Fibroblast of villous mesenchyme (primary cell): ENCODE measurements around the gene KCNK5. TPM values are rescaled to one million over a fixed set of nuclear protein-coding genes. Genes with fewer than 3 reads are reported as not detected.

Experiments
- DNase-seq: peaks from one replicate; pipeline ENCODE4 v3.0.0-alpha.2; 2010; ENCODE audit warnings: low read depth
- H3K4me3 ChIP-seq: 2 replicates; pipeline ENCODE4 v1.5.1; 2011; ENCODE audit warnings: low read depth, mild to moderate bottlenecking, low read length
- total RNA-seq: library from RNA; depleted of rRNA; stranded (reverse); fragments of >200 nt; gene quantifications from 2 replicates; pipeline ENCODE4 v1.2.3, GENCODE V29; 2012
- TF ChIP-seq, protein P1 (sequence below): IDR thresholded peaks from 2 replicates; pipeline ENCODE4 v1.5.1; 2012; ENCODE audit warnings: low read depth, mild to moderate bottlenecking, low read length; ENCODE audit not compliant: insufficient read depth

KCNK5 gene
- total RNA-seq, 1 donor, result not detected

DNA sequence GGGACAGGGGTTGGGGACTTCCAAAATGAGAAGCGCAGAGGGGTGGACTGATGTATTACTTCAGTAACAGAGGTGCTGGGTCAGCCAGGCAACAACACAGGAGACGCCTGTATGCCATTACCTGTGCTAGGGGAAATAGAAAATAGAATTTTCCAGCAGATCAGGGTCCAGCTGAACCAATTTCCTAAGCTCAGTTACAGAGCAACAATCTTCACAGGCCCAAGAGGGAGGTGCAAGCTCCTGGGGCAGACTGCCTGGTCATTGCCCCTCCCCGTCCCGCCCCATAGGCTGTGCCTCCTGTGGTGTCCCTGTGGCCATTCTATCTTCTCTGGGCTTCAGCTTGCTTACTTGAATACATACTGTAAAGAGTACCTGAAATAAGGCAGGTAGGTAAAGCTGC lies 3.7 kb downstream of the KCNK5 start:
- H3K4me3 ChIP-seq, result no peak overlapping the region
- DNase-seq, result no peak

DNA sequence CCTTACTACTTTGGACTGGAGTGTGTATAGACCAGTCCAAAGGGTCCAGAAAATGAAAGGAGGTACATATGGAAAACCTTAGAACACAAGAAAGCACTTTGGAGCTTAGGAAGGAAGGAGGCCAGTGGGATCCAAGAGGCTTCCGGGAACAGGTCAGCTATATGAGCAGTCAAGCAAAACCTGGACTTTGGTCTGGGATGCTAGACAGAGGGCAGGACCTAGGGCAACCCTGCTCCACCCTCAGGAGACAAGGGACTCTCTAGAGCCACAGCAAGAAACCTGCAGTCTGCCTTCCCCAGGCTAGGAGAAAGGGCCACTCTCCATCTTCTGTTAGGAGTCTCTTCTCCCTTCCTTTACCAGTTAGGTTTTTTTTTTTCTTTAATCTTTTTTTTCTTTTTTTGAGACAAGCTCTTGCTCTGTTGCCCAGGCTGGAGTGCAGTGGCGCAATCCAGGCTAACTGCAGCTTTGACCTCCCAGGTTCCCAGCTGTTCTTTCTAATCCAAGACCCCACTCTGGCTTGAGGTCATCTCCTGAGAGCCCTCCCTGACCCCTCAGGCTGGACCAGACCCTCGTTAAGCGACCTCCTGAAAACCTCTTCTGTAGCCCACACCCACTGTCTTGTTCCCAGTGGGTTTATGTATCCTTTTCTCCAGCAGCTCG lies 4.6 kb downstream of the KCNK5 start:
- no peak for DNase-seq
- H3K4me3 ChIP-seq, result no peak overlapping the region
- TF ChIP-seq, protein P1, sequence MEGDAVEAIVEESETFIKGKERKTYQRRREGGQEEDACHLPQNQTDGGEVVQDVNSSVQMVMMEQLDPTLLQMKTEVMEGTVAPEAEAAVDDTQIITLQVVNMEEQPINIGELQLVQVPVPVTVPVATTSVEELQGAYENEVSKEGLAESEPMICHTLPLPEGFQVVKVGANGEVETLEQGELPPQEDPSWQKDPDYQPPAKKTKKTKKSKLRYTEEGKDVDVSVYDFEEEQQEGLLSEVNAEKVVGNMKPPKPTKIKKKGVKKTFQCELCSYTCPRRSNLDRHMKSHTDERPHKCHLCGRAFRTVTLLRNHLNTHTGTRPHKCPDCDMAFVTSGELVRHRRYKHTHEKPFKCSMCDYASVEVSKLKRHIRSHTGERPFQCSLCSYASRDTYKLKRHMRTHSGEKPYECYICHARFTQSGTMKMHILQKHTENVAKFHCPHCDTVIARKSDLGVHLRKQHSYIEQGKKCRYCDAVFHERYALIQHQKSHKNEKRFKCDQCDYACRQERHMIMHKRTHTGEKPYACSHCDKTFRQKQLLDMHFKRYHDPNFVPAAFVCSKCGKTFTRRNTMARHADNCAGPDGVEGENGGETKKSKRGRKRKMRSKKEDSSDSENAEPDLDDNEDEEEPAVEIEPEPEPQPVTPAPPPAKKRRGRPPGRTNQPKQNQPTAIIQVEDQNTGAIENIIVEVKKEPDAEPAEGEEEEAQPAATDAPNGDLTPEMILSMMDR, result no peak

More for the DNA sequence above, 3.7 kb downstream of the KCNK5 start:
- TF ChIP-seq, protein P1, result no peak

DNA sequence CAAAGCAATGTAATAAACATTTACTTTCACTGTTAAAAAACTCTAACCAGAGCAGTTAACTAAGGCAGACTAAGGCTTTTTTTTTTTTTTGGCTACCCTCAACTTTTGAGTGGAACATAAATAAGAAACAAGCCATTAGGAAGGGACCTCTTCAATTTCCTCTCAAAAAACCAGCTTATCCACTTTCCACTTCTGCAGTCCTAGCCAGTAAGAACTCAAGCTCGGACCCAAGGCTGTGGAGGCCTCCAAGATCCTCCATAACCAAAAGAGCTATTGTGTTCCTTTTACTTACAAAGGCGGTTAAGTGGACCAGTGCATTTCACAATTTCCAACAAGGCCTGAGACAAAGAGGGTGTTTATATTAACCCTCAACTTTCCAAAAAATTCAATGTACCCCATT lies 5.3 kb downstream of the KCNK5 start:
- no peak overlapping the region for H3K4me3 ChIP-seq
- no peak for DNase-seq
- TF ChIP-seq, protein P1, result no peak

DNA sequence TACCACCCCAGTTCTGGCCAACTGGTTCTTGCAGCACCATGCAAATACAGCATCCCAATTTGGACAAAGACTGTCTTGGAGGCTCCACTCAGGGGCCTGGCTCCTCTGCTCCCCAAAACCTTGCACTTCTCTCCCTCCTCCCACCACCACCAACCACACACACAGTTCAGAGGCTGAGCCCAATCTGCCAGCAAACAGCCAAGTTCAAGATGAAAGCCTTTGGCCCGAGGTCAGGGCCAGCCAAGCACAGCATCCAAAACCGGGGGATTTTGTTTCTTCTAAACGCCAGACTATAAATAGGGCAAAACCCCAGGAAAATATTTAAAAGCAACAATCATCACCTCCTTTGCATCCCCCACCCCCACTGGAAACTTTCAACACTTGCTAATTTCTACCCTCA lies 5.7 kb downstream of the KCNK5 start:
- H3K4me3 ChIP-seq, result no peak overlapping the region
- TF ChIP-seq, protein P1, result no peak
- no peak for DNase-seq

DNA sequence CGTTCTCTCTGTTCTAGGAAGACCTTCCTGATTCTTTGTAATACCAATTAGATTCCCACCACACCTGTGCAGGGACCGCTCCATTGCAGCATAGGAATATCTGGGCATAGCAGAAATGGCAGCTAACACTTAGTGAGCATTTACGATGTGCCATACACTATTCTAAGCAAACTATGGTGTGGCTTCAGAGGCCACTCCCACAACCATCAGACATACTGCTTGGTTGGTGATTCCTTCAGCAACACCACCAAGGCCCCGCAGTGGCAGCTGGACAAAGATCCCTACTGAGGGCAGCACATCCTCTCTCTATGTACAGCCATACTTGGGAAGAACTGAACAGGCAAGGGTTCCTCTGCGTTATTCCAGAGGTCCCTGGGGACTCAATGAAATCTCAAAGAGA lies 6.2 kb downstream of the KCNK5 start:
- TF ChIP-seq, protein P1, result no peak
- no peak for DNase-seq
- no peak overlapping the region for H3K4me3 ChIP-seq

DNA sequence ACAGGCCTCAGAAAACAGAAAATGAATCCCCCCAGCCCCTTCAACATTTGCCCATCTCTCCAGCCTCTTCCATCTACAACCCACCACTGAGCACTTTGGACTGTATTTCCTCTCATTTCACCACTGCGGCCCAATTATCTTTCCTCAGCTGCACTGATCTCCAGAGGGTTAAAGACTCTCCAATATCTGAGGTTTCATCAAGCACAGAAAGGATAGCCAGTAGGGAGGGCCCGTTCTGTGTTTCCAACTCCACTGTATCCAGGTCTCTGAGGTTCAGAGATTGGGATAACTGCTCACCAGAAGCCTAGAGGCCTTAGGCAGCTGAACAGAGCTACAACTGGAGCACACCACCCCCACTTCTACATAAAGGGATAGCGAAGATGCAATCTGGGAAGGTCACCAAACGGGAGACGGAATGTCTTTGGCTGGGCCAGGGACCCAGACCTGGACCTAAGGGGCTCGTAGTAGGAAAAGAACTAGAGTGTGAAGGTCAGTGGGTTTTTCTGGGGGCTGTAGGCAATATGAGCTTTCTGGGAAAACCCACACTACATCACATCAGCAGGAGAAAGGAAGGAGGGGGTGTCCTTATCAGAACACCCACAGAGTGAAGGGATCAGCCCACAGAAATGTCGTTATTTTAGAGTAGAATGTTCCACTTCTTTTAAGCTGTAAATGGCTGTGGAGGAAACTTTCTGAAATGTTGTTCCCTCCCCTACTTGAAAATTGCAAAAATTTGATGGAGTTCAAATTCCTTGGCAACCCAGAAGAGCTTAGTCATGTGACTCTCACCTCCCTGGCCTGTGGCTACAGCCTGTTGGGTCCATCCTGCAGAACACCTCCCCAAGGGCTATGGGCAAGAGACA lies 7.3 kb downstream of the KCNK5 start:
- H3K4me3 ChIP-seq, result no peak overlapping the region
- TF ChIP-seq, protein P1, result no peak
- no peak for DNase-seq
